ENCODE results near the gene RNASEH2A.
A peak's percentile ranks its signal among the peaks of the same experiment; 100 is the strongest.

Gene RNASEH2A

GRCh38 chr19:12806242-12807081 is at the start of gene RNASEH2A:
Gene RNASEH2A (plus strand): TSS chr19:12806584. CDS start chr19:12806674, 90 bp downstream.
- peak; percentile 94 for DNase-seq (ENCODE audit: low read depth)

GRCh38 chr19:12757544-12758274 is 48.7 kb upstream of the RNASEH2A start:
- DNase-seq (ENCODE audit: low read depth): peak; percentile 77

DNA sequence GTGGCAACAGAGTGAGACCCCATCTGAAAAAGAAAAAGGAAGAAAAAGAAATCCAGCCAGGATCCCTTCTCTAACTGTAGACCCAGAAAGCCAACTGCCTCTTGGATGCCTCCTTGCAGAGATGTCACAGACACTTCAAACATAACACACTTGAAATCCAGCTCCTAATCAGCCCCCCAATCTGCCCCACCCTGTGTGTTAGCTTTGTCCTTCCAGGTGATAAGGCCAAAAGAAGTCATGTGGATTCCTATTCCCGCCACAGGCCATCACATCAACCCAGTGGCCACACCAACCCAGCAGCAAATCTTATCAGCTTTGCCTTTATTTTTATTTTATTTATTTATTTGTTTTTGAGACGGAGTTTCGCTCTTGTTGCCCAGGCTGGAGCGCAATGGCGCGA is 46.7 kb upstream of the RNASEH2A start:
- no peak for DNase-seq (ENCODE audit: low read depth)

- DNase-seq (ENCODE audit: low read depth): no peak
Observed at GRCh38 chr19:12763100-12763499, 43.3 kb upstream of the RNASEH2A start.

- no peak for DNase-seq (ENCODE audit: low read depth)
Observed at GRCh38 chr19:12764698-12765097, 41.7 kb upstream of the RNASEH2A start.

DNA sequence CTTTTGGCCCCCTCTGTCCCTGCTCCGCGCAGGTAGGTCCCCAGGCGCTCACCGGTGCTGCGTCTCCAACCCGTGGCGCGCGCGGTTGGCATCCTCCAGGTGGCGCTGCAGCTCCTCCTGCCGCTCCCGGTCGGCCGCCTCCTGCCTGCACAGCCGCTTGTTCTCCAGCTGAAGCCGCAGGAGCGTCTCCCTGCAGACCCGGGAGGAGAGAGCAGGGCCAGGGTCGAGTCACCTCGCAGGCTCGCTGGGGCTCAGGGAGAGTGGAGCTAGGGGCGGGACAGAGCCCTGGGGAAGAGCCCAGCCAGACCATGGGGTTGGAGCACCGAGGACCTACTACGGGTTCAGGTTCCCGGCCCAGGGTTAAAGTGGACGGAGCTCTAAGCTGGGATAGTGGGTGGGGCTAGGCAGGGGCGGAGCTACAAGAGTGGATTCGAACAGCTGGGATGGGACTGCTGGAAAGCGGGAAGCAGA is 40.3 kb upstream of the RNASEH2A start:
- peak; percentile 83 for DNase-seq (ENCODE audit: low read depth)

DNA sequence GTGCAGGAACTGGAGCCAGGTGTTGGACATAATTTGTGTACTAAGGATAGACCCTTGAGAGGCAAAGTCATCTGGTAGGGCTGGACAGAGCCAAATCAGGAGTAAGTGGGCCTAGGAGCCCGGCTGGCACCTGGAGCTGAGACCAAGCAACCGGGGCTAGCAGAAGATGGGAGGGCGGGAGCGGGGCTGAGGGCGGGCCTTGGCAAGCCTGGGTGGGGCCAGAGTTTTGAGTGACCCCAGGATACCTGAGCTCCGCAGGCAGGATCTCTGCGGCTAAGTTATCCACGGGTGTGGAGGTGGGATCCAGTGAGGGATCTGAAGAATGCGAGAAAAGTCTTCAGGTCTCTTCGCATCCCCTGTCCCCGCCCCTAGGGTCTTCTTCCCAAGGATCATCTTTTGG is 39.2 kb upstream of the RNASEH2A start:
- DNase-seq (ENCODE audit: low read depth): no peak

DNA sequence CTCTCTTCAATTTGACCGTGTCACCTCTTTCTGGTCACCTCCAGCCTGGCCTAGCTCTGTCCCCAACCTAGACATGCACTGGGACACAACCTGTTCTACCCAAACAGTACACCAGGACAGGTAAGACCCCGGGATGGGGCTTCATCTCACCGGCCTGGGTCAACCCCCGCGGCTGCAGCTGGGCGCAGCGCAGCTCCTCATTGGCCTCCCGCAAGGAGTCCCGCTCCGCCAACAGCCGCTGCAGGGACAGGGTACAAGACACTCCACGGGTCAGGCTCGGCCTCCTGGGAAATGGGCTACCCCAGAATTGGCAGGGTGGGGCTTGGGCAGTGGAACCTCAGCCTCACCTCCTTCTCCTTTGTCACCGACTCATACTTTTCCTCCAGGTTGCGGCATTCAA is 38.7 kb upstream of the RNASEH2A start:
- no peak for DNase-seq (ENCODE audit: low read depth)

- no peak for DNase-seq (ENCODE audit: low read depth)
Observed at GRCh38 chr19:12769689-12770088, 36.7 kb upstream of the RNASEH2A start.

DNA sequence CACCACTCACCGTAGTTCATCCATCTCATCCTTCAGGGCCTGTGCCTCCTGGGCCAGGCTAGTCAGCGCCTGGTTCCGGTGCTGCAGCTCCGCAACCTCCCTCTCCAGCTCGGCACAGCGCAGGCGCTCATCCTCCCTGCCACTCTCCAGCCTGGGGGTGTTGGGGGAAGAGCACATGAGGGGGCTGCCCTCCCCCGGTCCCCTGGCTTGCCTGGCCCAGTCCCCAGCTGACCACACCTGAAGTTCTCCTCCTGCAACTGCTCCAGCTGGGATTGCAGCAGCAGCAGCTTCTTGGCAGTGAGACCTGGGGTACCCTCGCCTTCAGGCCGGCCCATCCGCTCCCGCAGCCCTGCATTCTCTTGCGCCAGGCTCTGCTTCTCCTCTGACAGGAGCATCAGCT is 35.5 kb upstream of the RNASEH2A start:
- no peak for DNase-seq (ENCODE audit: low read depth)

DNA sequence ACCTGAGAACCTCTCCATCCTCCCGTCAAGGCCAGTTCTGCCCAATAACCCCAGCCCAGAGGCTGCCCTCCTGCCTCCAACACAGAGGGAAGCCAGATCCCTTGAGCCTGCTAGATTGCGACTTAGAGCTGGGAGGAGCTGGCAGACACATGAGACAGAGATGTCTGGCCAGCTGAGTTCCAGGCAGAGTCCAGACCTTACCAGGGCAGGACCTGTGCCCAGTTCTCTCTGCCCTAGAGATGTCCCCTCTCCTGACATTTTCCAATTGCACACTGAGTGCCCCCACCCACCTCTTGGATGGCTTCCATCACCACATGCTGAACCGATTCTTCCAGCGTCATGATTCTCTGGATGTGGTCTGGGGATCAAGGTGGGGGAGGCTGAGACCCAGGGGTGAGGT is 34.1 kb upstream of the RNASEH2A start:
- DNase-seq (ENCODE audit: low read depth): no peak

DNA sequence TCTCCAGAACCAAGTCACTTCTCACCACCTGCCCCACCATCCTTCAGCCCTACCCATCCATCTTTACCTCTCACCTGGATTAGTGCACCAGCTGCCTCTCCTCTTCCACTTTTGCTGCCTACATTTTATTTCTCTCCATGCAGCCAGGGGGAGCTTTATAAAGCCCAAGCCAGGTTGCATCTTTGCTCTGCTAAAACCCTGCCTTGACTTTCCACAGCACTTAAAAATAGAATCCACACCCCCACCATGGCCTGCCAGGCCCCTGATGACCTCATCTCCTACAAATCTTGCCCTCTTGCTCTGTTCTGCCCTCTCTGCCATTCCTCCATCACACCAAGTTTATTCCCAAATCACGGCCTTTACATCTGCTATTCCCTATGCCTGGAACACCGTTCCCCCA is 32.8 kb upstream of the RNASEH2A start:
- DNase-seq (ENCODE audit: low read depth): no peak

DNA sequence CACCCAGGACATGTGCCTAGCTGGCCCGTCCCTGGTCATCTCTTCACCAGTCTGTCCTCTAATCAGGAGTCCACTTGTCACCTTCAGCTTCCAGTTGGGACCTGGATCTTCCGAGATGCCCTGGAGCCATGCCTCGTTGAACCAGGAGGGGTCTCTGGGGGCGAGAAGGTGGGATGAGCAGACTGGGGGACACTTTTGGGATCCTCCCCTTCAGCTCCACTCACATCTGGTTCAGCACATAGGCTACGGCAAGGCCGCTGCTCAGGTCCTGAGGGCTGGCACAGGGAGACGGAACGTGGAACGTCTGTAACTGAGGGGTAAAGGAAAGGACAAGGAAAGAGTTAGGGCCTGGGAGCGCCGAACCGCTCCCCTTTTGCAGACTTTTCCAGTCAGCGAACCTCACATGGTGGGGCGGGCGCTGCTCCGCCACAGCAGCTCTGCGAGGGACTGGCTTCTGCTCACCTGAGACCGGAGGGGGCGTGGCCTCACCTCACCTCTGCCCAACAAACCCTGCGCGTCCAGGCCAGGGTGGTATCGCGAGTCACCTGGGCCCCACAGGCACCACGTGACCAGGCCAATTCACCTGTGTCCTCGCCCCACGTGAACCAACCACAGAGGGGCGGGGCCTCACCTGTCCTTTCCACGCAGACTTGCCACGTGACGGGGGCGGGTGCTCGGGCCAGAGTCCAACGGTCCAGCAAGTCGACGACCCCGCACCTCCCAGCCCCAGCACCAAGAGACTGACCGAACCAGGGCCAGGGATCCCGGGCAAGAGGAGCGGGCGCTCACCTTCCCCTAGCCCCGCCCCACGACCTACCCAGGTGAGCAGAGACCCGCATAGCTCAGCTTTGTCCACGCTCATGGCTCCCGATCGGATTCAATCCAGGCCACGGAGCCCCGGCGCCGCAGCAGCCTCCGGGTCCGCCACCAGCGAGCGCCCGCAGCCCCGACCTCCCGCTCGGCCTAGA is 31.5 kb upstream of the RNASEH2A start, which contains the start of gene HOOK2:
Gene HOOK2 (minus strand): TSS at position 965 of the 968 bp plus-strand sequence. CDS start 103 bp downstream, at position 862.
- DNase-seq (ENCODE audit: low read depth): no peak

- DNase-seq (ENCODE audit: low read depth): peak; percentile 76
Observed at GRCh38 chr19:12777217-12778016, 29.0 kb upstream of the RNASEH2A start.

GRCh38 chr19:12778017-12778904 is 28.1 kb upstream of the RNASEH2A start:
- peak; percentile 77 for DNase-seq (ENCODE audit: low read depth)

- DNase-seq (ENCODE audit: low read depth): no peak
Observed at GRCh38 chr19:12778905-12779161, 27.6 kb upstream of the RNASEH2A start.

DNA sequence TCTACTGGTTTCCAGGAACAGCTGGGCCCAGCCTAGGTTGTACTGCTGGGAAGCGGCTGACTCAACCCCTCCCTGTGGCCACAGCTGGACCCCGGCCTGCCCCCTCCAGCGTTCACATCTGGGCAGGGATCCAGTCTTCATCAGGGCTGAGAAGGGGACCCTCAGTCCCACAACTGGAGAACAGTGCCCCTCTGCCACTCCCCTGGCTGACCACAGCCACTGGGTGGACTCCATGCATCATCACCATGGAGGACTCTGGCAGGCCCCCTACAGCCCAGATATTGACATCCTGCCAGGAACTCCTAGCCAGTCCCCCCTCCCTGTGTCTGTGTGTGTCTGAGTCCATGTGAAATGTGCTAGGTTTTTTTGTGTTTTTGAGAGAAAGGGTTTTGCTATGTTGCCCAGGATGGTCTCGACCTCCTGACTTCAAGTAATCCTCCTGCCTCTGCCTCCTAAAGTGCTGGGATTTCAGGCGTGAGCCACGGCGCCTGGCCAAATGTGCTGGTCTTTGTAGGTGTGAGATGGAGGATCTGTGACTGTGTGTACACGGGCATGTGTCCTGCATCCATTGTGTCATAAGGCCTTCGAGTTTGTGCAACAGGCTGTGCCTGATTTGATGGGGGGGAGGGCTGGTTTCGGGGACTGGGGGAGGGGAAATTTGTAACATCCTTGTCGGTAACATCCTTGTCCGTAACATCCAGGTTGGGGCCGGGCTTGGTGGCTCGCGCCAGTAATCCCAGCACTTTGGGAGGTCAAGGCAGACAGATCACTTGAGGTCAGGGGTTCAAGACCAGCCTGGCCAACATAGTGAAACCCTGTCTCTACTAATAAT is 27.0 kb upstream of the RNASEH2A start:
- peak; percentile 65 for DNase-seq (ENCODE audit: low read depth)

- DNase-seq (ENCODE audit: low read depth): no peak
Observed at GRCh38 chr19:12782174-12782423, 24.3 kb upstream of the RNASEH2A start.

- peak; percentile 75 for DNase-seq (ENCODE audit: low read depth)
Observed at GRCh38 chr19:12782424-12783290, 23.7 kb upstream of the RNASEH2A start.
